Measurements from ENCODE around the gene MGARP. TPM values are rescaled to one million over a fixed set of nuclear protein-coding genes. Genes with fewer than 3 reads are reported as not detected.

Gene MGARP
- total and polyA plus RNA-seq, 2 of the 4 experiments (the other 2 are of a cell fraction): 34.7 to 35.0 TPM

DNA sequence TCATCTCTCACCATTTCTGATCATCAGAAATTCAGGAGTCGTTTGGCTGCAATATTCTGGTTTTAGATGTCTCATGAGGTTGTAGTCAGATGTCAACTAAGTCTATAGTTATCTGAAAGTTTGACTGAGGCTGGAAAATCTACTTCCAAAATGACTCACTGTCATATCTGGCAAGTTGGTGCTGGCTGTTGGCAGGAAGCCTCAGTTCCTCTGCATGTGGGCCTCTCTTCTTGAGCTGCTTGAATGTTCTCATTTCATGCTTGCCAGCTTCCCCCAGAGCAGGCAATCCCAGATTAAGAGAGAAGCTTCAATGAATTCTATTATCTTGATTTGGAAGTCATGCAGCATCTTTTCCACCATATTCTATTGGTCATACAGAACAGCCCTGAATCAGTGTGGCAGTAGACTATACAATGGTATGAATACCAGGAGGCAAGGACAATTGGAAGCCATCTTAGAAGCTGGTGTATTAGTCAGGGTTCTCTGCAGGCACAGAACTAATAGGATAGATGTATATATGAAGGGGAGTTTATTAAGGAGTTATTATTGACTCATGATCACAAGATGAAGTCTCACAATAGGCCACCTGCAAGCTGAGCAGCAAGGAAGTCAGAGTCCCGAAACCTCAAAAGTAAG, 56.2 kb downstream of the MGARP start:
- 100% methylated on average over 1 of the region's 2 CpGs; no CpG with 5 or more reads in 1 of the 2 experiments for WGBS, 2 experiments (ENCODE audit: extremely low coverage in 2 of 2, insufficient read length in 1 of 2)
- Histone ChIP-seq H3K36me3 (ENCODE audit: control insufficient read depth, insufficient read depth, low read length) (no peaks in the 10 kb centered on the region), H4K5ac (ENCODE audit: low read depth, low read length) (no peak overlapping the region), H3K27ac (ENCODE audit: insufficient read depth, low read length) (no peak overlapping the region), H2BK15ac (ENCODE audit: low read depth, low read length) (no peak overlapping the region), H3K9me3 (ENCODE audit: control insufficient read depth, insufficient read depth, low read length) (no peaks in the 10 kb centered on the region), H3K18ac (ENCODE audit: low read depth, low read length) (no peak overlapping the region), H2BK20ac (ENCODE audit: low read depth, low read length) (no peak overlapping the region), H2AK9ac (replicated peaks; ENCODE audit: low read depth, low read length, poor library complexity) (no peak overlapping the region), H4K91ac (ENCODE audit: insufficient read depth, low read depth, low read length) (no peak overlapping the region), H3K79me1 (ENCODE audit: low read depth in 1 of 2, low read length in 2 of 2) (no peaks in the 10 kb centered on the region), H3K14ac (replicated peaks; ENCODE audit: low read depth, low read length) (no peak overlapping the region), H3K4ac (ENCODE audit: low read depth, low read length) (no peak overlapping the region), H3K4me1 (ENCODE audit: control insufficient read depth, insufficient read depth, low read length) (no peaks in the 10 kb centered on the region), H4K20me1 (ENCODE audit: insufficient read depth, low read length) (no peaks in the 10 kb centered on the region), H2AFZ (replicated peaks; ENCODE audit: low read length, poor library complexity) (no peak overlapping the region), H3K4me3 (ENCODE audit: insufficient read depth, low read depth, low read length) (no peak overlapping the region), H3K56ac (ENCODE audit: extremely low read depth, insufficient read depth, low read length) (no peak overlapping the region), H3K9me1 (ENCODE audit: insufficient read depth, low read length) (no peaks in the 10 kb centered on the region), H2BK120ac (ENCODE audit: low read depth, low read length) (no peak overlapping the region), H3K4me2 (ENCODE audit: low read depth, low read length) (no peak overlapping the region), H3K23ac (ENCODE audit: low read depth, low read length) (no peak overlapping the region), H4K8ac (ENCODE audit: low read depth in 2 of 2, low read length in 2 of 2) (no peak overlapping the region), H3K27me3 (ENCODE audit: control insufficient read depth, insufficient read depth, low read length) (no peaks in the 10 kb centered on the region), H2AK5ac (ENCODE audit: low read depth, low read length) (no peak overlapping the region), H3K9ac (ENCODE audit: low read depth, low read length) (no peak overlapping the region), H2BK5ac (ENCODE audit: low read depth, low read length, poor library complexity, severe bottlenecking) (no peak overlapping the region)
- DNase-seq: peak; percentile 76
- POLR2A ChIA-PET (ENCODE audit: unreplicated experiment): no interaction called here
- no TSS peak for BruUV-seq (replicated peaks)
- in situ Hi-C loops (cut with MboI; ENCODE audit: low sequenced_read_pairs): no loop called here
- TF ChIP-seq RAD21 (IDR thresholded peaks at IDR 0.05; ENCODE audit: low read length) (no peak), MXI1 (IDR thresholded peaks at IDR 0.05; ENCODE audit: borderline replicate concordance, low read depth, low read length) (no peak), MAZ (IDR thresholded peaks at IDR 0.05; ENCODE audit: borderline replicate concordance, low read depth, low read length) (no peak), POLR2A (IDR thresholded peaks at IDR 0.05; ENCODE audit: low read depth, low read length) (no peak), BHLHE40 (IDR thresholded peaks at IDR 0.05; ENCODE audit: low read depth, low read length) (no peak), FOS (IDR thresholded peaks at IDR 0.05; ENCODE audit: low read depth, low read length) (no peak), SMC3 (IDR thresholded peaks at IDR 0.05; ENCODE audit: low read depth, low read length) (no peak), MAFK (IDR thresholded peaks at IDR 0.05; ENCODE audit: low read depth, low read length) (no peak), RCOR1 (IDR thresholded peaks at IDR 0.05; ENCODE audit: insufficient replicate concordance, low read length) (no peak), CEBPB (IDR thresholded peaks at IDR 0.05; ENCODE audit: low read depth, low read length) (no peak), NFE2L2 (IDR thresholded peaks at IDR 0.05; ENCODE audit: low read depth, low read length) (no peak), RFX5 (IDR thresholded peaks at IDR 0.05; ENCODE audit: low read depth, low read length) (no peak), CHD1 (IDR thresholded peaks at IDR 0.05; ENCODE audit: low read depth, low read length) (no peak)
- TF ChIP-seq, protein P1, sequence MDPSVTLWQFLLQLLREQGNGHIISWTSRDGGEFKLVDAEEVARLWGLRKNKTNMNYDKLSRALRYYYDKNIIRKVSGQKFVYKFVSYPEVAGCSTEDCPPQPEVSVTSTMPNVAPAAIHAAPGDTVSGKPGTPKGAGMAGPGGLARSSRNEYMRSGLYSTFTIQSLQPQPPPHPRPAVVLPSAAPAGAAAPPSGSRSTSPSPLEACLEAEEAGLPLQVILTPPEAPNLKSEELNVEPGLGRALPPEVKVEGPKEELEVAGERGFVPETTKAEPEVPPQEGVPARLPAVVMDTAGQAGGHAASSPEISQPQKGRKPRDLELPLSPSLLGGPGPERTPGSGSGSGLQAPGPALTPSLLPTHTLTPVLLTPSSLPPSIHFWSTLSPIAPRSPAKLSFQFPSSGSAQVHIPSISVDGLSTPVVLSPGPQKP (IDR thresholded peaks at IDR 0.05; ENCODE audit: borderline replicate concordance, low read depth, low read length): no peak
- TF ChIP-seq, protein P2, sequence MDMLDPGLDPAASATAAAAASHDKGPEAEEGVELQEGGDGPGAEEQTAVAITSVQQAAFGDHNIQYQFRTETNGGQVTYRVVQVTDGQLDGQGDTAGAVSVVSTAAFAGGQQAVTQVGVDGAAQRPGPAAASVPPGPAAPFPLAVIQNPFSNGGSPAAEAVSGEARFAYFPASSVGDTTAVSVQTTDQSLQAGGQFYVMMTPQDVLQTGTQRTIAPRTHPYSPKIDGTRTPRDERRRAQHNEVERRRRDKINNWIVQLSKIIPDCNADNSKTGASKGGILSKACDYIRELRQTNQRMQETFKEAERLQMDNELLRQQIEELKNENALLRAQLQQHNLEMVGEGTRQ (IDR thresholded peaks at IDR 0.05; ENCODE audit: low read depth, low read length): no peak
- TF ChIP-seq, protein P3, sequence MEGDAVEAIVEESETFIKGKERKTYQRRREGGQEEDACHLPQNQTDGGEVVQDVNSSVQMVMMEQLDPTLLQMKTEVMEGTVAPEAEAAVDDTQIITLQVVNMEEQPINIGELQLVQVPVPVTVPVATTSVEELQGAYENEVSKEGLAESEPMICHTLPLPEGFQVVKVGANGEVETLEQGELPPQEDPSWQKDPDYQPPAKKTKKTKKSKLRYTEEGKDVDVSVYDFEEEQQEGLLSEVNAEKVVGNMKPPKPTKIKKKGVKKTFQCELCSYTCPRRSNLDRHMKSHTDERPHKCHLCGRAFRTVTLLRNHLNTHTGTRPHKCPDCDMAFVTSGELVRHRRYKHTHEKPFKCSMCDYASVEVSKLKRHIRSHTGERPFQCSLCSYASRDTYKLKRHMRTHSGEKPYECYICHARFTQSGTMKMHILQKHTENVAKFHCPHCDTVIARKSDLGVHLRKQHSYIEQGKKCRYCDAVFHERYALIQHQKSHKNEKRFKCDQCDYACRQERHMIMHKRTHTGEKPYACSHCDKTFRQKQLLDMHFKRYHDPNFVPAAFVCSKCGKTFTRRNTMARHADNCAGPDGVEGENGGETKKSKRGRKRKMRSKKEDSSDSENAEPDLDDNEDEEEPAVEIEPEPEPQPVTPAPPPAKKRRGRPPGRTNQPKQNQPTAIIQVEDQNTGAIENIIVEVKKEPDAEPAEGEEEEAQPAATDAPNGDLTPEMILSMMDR (conservative IDR thresholded peaks at IDR 0.05; ENCODE audit: low read depth, low read length): no peak
- no peak for ATAC-seq (ENCODE audit: low read depth)
- dilution Hi-C loops (cut with HindIII; ENCODE audit: low sequenced_read_pairs, unreplicated experiment): no loop called here
- intact Hi-C loops (cut with micrococcal nuclease): no loop called here
- CTCF ChIA-PET: no interaction called here

All from IMR-90 (cell line).